ENCODE data around the gene EIF2A.
"Not testable (repeated sequence)": the region's sequence is repeated elsewhere in the genome, so short reads cannot be mapped to it uniquely, and the experiment has no call there.

Gene EIF2A

DNA sequence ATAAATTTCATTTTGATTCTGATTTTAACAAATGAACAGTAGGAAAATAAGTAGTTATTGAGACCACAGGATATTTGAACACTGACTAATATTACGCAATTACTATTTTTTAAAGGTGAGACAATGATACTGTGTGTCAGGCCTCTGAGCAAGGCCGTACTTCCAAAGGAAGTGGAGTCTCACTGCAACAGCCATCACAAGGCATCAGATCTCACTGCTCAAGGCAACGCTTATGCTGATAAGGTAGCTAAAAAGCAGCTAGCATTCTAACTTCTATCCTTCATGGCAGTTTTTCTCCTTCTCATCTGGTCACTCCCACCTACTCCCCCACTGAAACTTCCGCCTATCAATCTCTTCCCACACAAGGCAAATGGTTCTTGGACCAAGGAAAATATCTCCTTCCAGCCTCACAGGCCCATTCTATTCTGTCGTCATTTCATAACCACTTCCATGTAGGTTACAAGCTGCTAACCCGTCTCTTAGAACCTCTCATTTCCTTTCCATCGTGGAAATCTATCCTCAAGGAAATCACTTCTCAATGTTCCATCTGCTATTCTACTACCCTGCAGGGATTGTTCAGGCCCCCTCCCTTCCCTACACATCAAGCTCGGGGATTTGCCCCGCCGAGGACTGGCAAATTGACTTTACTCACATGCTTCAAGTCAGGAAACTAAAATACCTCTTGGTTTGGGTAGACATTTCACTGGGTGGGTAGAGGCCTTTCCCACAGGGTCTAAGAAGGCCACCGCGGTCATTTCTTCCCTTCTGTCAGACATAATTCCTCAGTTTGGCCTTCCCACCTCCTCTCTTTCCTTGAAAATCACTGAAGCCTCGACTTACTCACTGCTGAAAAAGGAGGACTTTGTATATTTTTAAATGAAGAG lies 54.3 kb downstream of the EIF2A start:
- H3K36me3 ChIP-seq (replicated peaks in 1 of 2; ENCODE audit: control insufficient read depth in 2 of 2, insufficient read depth in 2 of 2, low read length in 2 of 2); H2AFZ ChIP-seq (ENCODE audit: low read length); H2BK120ac ChIP-seq (ENCODE audit: low read depth, low read length); H4K91ac ChIP-seq (ENCODE audit: low read depth, low read length, poor library complexity); H3K4me3 ChIP-seq (ENCODE audit: low read length in 2 of 2); H2BK15ac ChIP-seq (ENCODE audit: low read length); H2BK5ac ChIP-seq (ENCODE audit: low read length); H3K9me3 ChIP-seq (replicated peaks in 1 of 2; ENCODE audit: control insufficient read depth in 2 of 2, insufficient read depth in 1 of 2, low read depth in 1 of 2, low read length in 2 of 2); H3K27me3 ChIP-seq (ENCODE audit: control insufficient read depth in 3 of 3, insufficient read depth in 3 of 3, low read depth in 1 of 3, low read length in 3 of 3); H3K4me2 ChIP-seq (ENCODE audit: insufficient read depth, low read length, poor library complexity, severe bottlenecking); H3K23ac ChIP-seq (ENCODE audit: low read depth, low read length, poor library complexity); DNase-seq (ENCODE audit: low spot score); H2BK12ac ChIP-seq (ENCODE audit: low read length); H4K8ac ChIP-seq (ENCODE audit: low read depth, low read length); H3K4ac ChIP-seq (ENCODE audit: low read length); H2AK5ac ChIP-seq (ENCODE audit: low read depth, low read length); H3K14ac ChIP-seq (ENCODE audit: low read length); H3K79me1 ChIP-seq (ENCODE audit: low read depth, low read length); H3K27ac ChIP-seq (replicated peaks; ENCODE audit: low read length); H3K18ac ChIP-seq (ENCODE audit: low read length); H3K9ac ChIP-seq (ENCODE audit: low read depth, low read length, poor library complexity): not testable (repeated sequence)
- H3K4me1 ChIP-seq (ENCODE audit: control insufficient read depth in 2 of 2, insufficient read depth in 1 of 2, low read depth in 1 of 2, low read length in 2 of 2): peaks cover 2 to 17% of the 10 kb centered on the region in 2 donors
- no CpG with 5 or more reads among the region's 13 CpGs for WGBS, 2 donors (ENCODE audit: extremely low coverage in 2 of 2, insufficient read length in 2 of 2, insufficient replicate concordance in 1 of 2)

DNA sequence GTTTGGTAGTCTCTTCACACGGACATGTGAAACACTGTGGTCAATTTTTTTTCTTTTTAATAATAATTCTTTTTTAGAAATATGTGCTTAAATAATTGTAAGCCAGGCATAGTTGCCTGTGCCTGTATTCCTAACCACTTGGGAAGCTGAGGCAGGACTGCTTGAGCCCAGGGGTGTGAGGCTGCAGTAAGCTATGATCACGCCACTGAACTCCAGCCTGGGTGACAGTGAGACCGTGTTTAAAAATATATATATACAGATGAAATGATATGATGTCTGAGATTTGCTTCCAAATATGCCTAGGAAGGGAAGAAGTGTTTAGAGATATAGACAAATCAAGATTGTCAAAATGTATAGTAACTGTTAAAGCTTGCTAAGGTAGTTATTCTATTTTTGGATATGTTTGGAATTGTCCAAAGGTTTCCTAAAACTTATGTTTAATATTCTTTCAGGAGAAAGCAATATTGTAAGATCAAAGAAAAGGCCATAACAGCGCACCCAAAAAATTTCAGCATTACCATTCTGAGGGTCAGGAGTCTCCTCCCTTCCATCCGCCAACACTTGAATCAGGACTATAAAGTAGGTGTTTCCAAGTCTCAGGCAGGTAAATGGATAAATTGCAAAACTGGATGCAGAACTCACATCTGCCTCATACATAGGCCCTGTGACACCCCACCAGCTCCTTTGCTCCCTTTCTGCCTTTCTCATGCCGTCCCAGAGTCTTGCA lies 56.0 kb downstream of the EIF2A start:
- peak overlapping the region; percentile 1 for H3K18ac ChIP-seq (ENCODE audit: low read length)
- H3K4ac ChIP-seq (ENCODE audit: low read length): no peak overlapping the region
- H4K91ac ChIP-seq (ENCODE audit: low read depth, low read length, poor library complexity): no peak overlapping the region
- peak overlapping the region; percentile 67 for H3K23ac ChIP-seq (ENCODE audit: low read depth, low read length, poor library complexity)
- H3K27me3 ChIP-seq (ENCODE audit: control insufficient read depth in 3 of 3, insufficient read depth in 3 of 3, low read depth in 1 of 3, low read length in 3 of 3): no peaks in the 10 kb centered on the region
- no peak overlapping the region for H2BK5ac ChIP-seq (ENCODE audit: low read length)
- no peak for DNase-seq (ENCODE audit: low spot score)
- H3K27ac ChIP-seq (replicated peaks; ENCODE audit: low read length): peak overlapping the region; percentile 45
- H3K14ac ChIP-seq (ENCODE audit: low read length): no peak overlapping the region
- peak overlapping the region; percentile 52 for H3K4me2 ChIP-seq (ENCODE audit: insufficient read depth, low read length, poor library complexity, severe bottlenecking)
- WGBS, 2 donors (ENCODE audit: extremely low coverage in 2 of 2, insufficient read length in 2 of 2, insufficient replicate concordance in 1 of 2): no CpG with 5 or more reads among the region's 6 CpGs
- H3K4me3 ChIP-seq (ENCODE audit: low read length in 2 of 2): peak overlapping the region; percentile 71 to 79
- H2BK15ac ChIP-seq (ENCODE audit: low read length): no peak overlapping the region
- H2BK120ac ChIP-seq (ENCODE audit: low read depth, low read length): no peak overlapping the region
- peaks cover 4% of the 10 kb centered on the region for H3K79me1 ChIP-seq (ENCODE audit: low read depth, low read length)
- H4K8ac ChIP-seq (ENCODE audit: low read depth, low read length): no peak overlapping the region
- peak overlapping the region; percentile 56 for H3K9ac ChIP-seq (ENCODE audit: low read depth, low read length, poor library complexity)
- H3K36me3 ChIP-seq (replicated peaks in 1 of 2; ENCODE audit: control insufficient read depth in 2 of 2, insufficient read depth in 2 of 2, low read length in 2 of 2): peaks cover 2 to 18% of the 10 kb centered on the region in 2 donors
- H3K4me1 ChIP-seq (ENCODE audit: control insufficient read depth in 2 of 2, insufficient read depth in 1 of 2, low read depth in 1 of 2, low read length in 2 of 2): peaks cover 6 to 20% of the 10 kb centered on the region in 2 donors
- H3K9me3 ChIP-seq (replicated peaks in 1 of 2; ENCODE audit: control insufficient read depth in 2 of 2, insufficient read depth in 1 of 2, low read depth in 1 of 2, low read length in 2 of 2): peaks cover 0 to 5% of the 10 kb centered on the region in 2 donors
- H2BK12ac ChIP-seq (ENCODE audit: low read length): no peak overlapping the region
- H2AK5ac ChIP-seq (ENCODE audit: low read depth, low read length): no peak overlapping the region
- H2AFZ ChIP-seq (ENCODE audit: low read length): peak overlapping the region; percentile 78

DNA sequence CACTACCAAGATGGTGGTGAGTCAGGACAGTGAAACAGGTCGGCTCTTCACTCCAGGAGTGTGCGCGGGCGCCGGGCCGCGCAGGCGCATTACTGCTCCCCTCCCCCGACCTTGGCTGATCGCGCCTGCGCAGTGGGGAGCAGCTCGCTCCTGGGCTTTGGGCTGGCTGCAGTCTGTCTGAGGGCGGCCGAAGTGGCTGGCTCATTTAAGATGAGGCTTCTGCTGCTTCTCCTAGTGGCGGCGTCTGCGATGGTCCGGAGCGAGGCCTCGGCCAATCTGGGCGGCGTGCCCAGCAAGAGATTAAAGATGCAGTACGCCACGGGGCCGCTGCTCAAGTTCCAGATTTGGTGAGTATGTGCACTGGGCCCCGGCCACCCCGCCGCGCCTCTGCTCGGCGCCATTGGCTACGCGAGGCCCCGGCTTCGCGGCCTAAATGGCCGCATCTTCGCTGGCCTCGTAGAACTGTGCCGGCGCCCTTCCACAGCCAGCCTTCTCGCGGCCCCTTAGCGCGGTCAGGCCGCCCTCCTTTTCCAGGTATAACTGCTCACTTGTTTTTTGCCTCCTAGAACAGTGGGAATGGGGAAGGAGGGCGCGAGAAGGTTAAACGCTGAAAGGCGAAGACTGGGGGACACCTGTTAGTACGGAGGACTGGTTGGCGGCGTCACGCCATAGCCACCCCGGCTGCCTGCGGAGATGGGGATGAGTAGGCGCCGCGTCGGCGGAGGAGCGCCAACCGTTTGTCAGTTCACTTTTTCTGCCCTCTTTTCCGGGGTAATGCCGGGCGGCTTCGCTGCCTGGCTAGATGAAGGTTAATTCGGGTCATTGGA lies 56.8 kb downstream of the EIF2A start, which contains the start of gene SELENOT:
SELENOT (plus strand) TSS at position 169 of the 827 bp plus-strand sequence; CDS start at position 211, 42 bp downstream.
- peak within 1 kb of the TSS; percentile 67 for H3K23ac ChIP-seq (ENCODE audit: low read depth, low read length, poor library complexity)
- H3K36me3 ChIP-seq (replicated peaks in 1 of 2; ENCODE audit: control insufficient read depth in 2 of 2, insufficient read depth in 2 of 2, low read length in 2 of 2): peaks cover 2 to 22% of the 10 kb centered on the region in 2 donors
- H3K4me1 ChIP-seq (ENCODE audit: control insufficient read depth in 2 of 2, insufficient read depth in 1 of 2, low read depth in 1 of 2, low read length in 2 of 2): peaks cover 6 to 25% of the 10 kb centered on the region in 2 donors
- peak within 1 kb of the TSS; percentile 95 for H3K4me2 ChIP-seq (ENCODE audit: insufficient read depth, low read length, poor library complexity, severe bottlenecking)
- peaks cover 0 to 5% of the 10 kb centered on the region in 2 donors for H3K9me3 ChIP-seq (replicated peaks in 1 of 2; ENCODE audit: control insufficient read depth in 2 of 2, insufficient read depth in 1 of 2, low read depth in 1 of 2, low read length in 2 of 2)
- H2AK5ac ChIP-seq (ENCODE audit: low read depth, low read length): peak within 1 kb of the TSS; percentile 76
- H4K8ac ChIP-seq (ENCODE audit: low read depth, low read length): no peak within 1 kb of the TSS
- no CpG with 5 or more reads among the region's 69 CpGs for WGBS, 2 donors (ENCODE audit: extremely low coverage in 2 of 2, insufficient read length in 2 of 2, insufficient replicate concordance in 1 of 2)
- peak within 1 kb of the TSS; percentile 94 for H3K18ac ChIP-seq (ENCODE audit: low read length)
- H2BK120ac ChIP-seq (ENCODE audit: low read depth, low read length): peak within 1 kb of the TSS; percentile 57
- no peak within 1 kb of the TSS for H3K14ac ChIP-seq (ENCODE audit: low read length)
- peak within 1 kb of the TSS; percentile 93 for H3K27ac ChIP-seq (replicated peaks; ENCODE audit: low read length)
- H3K4ac ChIP-seq (ENCODE audit: low read length): no peak within 1 kb of the TSS
- no peak within 1 kb of the TSS for H2BK12ac ChIP-seq (ENCODE audit: low read length)
- H3K9ac ChIP-seq (ENCODE audit: low read depth, low read length, poor library complexity): peak within 1 kb of the TSS; percentile 91
- H2BK15ac ChIP-seq (ENCODE audit: low read length): no peak within 1 kb of the TSS
- H3K4me3 ChIP-seq (ENCODE audit: low read length in 2 of 2): peak within 1 kb of the TSS; percentile 71 to 89
- no peak within 1 kb of the TSS for H4K91ac ChIP-seq (ENCODE audit: low read depth, low read length, poor library complexity)
- H2BK5ac ChIP-seq (ENCODE audit: low read length): peak within 1 kb of the TSS; percentile 95
- peak within 1 kb of the TSS; percentile 94 for H2AFZ ChIP-seq (ENCODE audit: low read length)
- H3K27me3 ChIP-seq (ENCODE audit: control insufficient read depth in 3 of 3, insufficient read depth in 3 of 3, low read depth in 1 of 3, low read length in 3 of 3): no peaks in the 10 kb centered on the region
- H3K79me1 ChIP-seq (ENCODE audit: low read depth, low read length): peaks cover 4% of the 10 kb centered on the region
- peak; percentile 96 for DNase-seq (ENCODE audit: low spot score)

Measured in neuronal stem cell (in vitro differentiated cells).